Measurements from ENCODE around the gene ABHD16B.

Gene ABHD16B

DNA sequence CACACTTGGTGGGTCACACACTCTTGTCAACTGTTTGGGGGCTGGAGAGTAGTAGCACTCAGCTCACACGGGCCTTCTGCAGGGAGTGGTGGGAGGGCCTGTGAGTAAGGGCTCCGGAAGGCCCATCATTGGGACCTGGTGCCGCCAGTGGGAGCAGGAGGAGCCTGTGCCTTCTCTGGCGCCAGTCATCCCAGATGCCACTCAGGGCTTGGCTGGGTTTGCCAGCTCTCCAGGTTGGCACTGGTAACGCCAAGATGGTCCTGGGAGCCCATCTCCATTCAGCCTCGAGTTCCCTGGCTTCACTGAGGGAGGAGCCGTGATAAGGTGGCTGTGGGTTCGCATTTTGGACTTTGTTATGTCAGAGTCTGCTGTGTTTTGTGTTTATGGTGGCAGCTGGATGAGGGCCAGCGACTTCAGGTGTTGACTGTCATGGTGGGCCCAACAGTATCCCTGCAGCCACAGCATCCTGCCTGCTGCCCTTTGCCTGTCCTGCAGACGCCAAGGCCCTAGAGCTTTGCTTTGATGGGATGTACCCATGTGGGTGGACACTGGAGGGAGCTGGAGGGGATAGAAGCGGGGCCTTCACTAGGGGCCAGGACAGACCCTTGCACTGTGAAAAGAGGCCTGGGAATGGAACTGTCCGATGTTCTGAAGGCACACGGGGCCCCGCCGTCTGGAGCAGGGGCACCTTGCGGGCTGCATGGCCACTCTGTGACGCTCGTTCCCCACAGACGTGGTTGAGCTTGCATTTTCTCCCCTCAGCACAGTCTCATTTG is 20.3 kb downstream of the ABHD16B start:
- no peak for FAIRE-seq

- FAIRE-seq, result no peak
Measured at GRCh38 chr20:63882257-63883200, 21.2 kb downstream of the ABHD16B start.

DNA sequence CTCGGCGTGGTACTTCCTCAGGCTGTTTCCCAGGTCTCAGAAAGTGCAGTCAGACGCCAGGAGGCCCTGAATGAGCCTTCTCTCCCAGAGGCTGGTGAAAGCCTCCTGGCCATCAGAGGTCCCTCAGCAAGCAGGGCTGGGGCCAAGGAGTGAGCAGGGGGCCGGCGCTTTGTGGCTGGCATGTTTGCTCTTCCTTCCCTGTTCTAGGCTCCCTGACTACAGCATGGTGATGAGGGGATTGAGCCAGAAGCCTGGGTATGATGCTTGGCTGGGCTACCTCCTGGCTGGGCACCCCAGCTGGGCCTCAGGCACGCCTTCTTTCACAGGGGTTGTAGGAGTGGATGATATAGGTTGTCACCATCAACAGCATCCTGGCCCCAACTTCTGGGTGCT is 21.9 kb downstream of the ABHD16B start:
- FAIRE-seq, result no peak

DNA sequence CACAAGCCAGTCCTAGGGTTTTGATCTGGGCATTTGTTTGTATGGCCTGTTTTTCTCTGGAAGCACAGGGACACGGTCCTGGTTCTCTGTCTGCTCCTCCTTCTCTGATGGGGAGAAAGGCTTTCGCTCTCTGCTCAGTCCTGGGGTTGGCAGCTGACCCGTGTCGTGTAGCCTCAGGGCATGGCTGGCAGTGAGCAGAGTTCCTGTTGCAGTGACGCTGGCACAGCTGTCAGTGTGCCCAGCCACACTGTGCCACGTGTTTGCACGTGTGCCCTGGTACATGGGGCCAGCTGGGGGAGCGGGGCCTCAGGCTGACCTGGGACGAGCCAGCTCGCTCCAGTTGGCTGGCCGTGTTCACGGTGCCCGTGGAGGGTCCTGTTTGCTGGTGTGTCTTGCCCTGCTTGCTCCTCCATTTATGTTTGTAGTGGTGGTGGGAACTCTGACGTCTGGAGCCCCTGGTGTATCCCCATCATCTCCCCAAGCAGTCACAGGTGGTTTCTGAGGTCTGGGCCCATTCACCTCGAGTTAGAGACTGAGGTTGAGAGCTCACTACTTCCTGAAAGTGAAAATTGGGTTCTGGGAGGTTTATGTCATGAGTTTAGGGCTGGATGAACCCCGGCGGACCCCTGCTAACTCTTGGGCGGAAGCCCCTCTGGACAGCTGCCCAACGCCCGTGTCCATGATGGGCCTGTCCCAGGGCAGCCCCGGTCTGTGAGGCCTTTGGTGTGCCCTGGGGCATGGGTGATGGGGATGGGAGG is 23.4 kb downstream of the ABHD16B start:
- FAIRE-seq, result no peak

DNA sequence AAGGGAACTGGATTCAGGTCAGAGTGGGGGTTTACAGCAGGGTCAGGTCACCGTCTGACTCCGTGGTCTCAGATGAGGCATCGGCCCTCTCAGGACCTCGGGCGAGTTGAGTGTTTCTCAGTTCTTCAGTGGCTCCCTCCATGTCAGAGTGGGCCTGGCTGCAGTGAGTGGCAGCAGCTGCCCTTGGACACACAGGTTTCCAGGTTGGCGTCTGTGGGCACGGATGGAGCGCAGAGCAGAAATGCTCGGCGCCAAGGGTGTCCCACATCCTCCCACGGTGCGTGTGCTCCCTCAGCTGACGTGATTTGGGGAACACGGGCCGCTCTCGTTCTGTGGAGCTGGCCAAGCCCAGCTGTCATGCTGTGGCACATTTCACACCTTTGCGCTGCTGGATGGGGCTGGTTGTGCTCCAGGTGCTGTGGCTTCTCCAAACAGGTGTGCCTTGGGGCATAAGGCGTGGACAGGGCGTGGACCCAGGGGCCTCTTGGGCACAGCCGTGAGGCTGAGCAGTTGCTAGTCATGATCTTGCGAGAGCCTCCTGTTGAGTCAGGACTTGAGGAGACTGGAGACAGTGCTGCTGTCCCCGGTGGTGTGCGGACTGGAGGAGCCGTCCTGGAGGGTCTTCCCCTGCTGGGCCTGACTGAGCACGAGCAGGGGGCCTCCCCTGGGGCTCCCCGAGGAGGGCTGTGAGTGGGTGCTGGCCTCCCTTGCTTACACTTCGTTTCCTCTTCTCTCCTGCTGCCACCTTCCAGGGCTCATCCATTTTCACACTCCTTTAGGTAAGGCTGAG is 24.2 kb downstream of the ABHD16B start:
- no peak for FAIRE-seq

DNA sequence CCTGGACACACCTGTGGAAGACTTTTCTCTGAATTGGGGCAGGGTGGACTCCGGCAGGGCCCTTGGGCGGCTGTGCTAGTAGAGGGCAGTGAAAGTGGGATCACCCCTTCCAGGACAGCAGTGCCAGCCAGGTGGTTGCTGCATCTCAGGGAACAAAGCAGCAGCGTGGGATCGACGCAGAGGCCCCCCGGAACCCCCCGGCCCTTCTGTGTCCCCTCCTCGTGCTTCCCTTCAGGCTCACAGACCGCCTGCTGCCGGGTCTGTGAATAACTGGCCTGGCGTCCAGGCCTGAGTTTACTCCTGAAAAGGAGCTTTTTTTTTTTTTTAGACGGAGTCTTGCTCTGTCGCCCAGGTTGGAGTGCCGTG is 24.7 kb downstream of the ABHD16B start:
- FAIRE-seq, result no peak

- no peak for FAIRE-seq
Measured at GRCh38 chr20:63886921-63887320, 25.6 kb downstream of the ABHD16B start.

GRCh38 chr20:63889241-63890200 is 28.2 kb downstream of the ABHD16B start:
- FAIRE-seq, result no peak

DNA sequence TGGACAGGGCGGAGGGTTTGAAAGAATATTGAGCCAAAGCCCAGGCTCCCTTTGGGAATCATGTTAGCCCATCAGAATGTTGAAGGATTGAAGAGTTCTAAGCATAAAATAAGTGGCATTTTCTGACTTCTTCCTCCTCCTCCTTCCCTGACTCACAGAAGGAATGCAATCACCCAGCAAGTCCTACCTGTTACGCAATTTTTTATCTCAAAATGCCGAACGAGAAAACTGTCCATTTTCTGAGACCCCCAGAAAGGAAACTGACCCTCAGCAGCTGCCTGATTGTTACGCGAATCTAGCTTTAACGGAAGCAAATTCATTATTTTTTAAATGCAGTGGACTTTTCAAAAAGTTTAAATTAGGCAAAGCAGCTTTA is 28.9 kb downstream of the ABHD16B start:
- FAIRE-seq, result no peak

- FAIRE-seq, result no peak
Measured at GRCh38 chr20:63890616-63891015, 29.3 kb downstream of the ABHD16B start.

DNA sequence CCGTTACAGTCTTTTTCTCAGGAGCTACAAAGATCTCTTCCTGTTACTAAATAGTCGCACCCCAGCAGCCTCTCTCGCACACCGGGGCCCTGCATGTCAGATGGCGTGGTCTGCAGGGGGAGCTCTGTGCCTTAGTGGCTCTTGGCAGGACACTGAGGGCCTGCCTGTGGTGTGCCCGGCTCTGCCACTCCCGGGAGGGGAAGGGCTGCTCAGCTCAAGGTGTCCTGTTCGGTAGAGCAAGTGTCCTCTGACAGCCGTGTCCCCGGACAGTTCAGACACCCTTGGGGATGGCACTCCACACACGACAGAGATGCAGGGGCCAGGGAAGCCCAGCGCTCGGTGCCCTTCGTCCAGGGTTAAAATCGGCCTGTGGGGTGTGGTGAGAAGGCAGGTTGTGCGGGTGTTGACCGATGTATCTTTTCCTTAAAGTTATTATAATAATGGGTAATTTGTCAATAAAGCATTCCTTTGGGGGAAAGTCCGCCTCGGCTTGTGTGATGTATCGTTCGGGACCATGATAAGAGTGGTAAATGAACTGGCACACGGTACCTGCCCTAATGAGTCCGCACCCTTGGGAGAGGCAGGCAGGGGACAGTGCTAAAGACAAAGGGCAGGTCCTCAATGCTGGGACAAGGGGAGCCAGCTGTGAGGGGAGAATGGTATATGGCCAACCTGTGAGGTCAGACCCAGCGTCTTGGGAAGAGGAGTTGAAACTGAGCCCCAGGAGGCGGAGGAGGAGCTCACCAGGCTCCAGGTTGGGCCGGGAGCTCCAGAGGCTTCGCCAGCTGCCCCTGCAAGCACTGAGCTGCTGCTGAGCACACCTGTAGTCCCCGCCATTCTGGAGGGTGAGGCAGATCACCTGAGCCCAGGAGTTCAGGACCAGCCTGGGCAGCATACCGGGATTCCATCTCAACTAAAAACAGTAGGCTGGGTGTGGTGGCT is 30.0 kb downstream of the ABHD16B start:
- FAIRE-seq, result no peak

- FAIRE-seq, result no peak
Measured at GRCh38 chr20:63892402-63892801, 31.1 kb downstream of the ABHD16B start.

DNA sequence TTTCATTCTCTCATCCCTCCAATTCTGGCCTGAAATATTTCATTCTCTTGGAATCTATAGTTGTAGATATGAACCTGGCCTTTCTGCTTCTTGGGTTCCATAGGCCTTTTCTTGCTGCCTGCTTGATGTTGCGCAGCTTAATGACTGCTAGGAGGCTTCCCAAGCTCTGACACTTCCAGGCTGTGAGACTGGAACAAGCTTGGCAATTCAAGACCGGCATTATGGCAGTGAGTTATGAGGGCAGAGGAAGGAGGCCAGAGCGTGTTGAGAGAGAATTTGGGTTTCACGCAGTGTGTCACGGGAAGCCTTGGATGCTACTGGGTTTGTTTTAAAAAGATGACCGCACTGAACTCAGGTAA is 32.7 kb downstream of the ABHD16B start:
- no peak for FAIRE-seq

- no peak for FAIRE-seq
Measured at GRCh38 chr20:63894358-63895201, 33.3 kb downstream of the ABHD16B start, which contains the start of gene DNAJC5. Gene DNAJC5, plus strand, starts transcription at chr20:63895126. Its CDS starts 33,220 bp downstream, at chr20:63928346.

- no peak for FAIRE-seq
Measured at GRCh38 chr20:63895202-63895951, 34.1 kb downstream of the ABHD16B start.

DNA sequence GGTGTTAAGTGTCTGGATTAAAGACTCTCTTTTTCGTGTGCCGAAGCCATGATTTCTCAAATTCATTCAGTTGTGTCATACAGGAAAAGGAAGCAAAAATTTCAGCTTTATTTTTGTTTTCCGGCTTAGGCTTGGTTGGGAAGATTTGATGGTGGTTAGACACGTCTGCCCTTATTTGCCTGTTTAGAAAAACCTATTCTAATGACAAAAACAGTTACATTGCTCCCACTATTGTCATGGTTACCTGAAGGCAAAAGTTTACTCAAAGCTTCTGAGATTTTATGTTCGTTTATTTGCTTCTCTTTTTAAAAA is 34.6 kb downstream of the ABHD16B start:
- FAIRE-seq, result peak; percentile 73

- FAIRE-seq, result peak; percentile 17
Measured at GRCh38 chr20:63896264-63897105, 35.2 kb downstream of the ABHD16B start.
